ENCODE data around the gene GDF7.

Gene GDF7

DNA sequence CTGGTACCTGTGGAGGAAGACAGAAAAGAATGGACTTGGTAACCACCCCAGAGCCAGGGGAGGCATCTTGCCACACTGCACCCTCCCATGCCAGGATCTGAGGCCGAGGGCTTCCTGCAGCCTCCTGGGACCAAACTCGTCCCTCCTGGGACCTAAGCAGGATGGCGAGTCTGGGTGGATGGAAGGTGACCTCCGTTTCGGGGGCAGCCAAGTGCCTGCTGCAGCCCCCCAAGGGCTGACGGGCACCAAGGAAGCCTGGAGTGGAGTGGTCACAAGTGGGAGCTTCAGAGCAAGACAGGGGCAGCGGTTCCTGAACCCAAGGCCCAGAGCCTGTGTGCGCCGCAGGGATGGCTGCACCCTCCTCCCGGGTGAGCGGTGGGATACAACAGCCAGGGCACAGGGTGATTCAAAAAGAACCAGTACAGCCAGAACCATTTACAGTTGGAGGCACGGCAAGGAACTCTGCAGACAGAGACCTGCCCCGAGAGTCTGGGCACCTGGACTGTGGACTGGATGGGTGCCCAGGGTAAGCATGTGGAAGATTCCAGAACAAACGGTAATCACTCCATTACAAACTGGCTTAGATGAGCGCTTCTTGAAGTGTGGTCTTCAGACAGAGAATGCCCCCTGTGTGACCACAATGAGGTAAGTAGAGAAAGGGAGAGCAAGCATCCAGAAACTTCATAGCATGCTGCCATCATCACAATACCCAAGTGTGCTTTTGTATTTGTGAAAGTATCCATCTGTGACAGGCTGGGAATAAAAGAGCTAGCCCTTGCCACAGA is 28.1 kb upstream of the GDF7 start:
- H3K27ac ChIP-seq = no peak overlapping the region
- no peak overlapping the region for H3K4me3 ChIP-seq (ENCODE audit: low read depth in 1 of 2, low read length in 1 of 2)
- TF ChIP-seq, protein P1, sequence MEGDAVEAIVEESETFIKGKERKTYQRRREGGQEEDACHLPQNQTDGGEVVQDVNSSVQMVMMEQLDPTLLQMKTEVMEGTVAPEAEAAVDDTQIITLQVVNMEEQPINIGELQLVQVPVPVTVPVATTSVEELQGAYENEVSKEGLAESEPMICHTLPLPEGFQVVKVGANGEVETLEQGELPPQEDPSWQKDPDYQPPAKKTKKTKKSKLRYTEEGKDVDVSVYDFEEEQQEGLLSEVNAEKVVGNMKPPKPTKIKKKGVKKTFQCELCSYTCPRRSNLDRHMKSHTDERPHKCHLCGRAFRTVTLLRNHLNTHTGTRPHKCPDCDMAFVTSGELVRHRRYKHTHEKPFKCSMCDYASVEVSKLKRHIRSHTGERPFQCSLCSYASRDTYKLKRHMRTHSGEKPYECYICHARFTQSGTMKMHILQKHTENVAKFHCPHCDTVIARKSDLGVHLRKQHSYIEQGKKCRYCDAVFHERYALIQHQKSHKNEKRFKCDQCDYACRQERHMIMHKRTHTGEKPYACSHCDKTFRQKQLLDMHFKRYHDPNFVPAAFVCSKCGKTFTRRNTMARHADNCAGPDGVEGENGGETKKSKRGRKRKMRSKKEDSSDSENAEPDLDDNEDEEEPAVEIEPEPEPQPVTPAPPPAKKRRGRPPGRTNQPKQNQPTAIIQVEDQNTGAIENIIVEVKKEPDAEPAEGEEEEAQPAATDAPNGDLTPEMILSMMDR (IDR thresholded peaks at IDR 0.05) = no peak
- peaks cover 100% of the 10 kb centered on the region for H3K36me3 ChIP-seq
- no peaks in the 10 kb centered on the region for H3K4me1 ChIP-seq (ENCODE audit: control insufficient read depth in 1 of 2, insufficient read depth in 1 of 2, low read depth in 1 of 2, low read length in 1 of 2)
- H3K27me3 ChIP-seq = no peaks in the 10 kb centered on the region
- H3K9me3 ChIP-seq = no peaks in the 10 kb centered on the region

DNA sequence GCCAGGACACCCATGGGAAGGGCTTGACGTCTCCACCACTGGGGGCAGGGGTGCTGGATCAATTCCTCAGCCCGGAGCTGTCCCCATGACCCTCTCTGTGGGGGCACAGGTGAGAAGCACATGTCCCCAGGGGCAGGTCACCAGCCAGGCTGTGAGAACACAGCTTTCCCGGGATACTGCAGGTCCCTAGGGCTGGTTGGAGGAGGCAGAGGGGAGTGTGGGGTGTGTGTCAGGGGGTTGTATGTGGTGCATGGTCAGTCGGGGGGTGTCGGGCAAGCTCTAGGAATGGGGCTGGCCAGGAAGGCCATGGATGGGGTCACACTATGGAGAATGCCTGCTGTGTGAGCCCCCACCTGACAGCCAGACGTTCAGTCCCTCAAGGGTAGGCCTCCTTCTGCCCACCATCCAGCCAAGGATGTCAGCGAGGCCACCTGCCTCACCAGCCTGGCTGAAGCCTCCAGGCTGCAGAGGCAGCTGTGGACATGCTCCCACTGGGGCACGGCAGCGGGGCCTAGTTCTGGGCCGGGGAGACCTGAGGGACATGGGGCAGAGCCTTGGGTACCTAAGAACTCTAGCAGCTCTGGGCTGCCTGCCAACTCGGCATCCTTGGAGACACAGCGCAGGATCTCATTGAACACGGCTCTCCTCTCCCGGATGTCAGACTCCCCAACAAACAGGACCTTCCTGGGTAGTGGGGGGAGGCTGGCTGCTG is 26.4 kb upstream of the GDF7 start:
- Histone ChIP-seq H3K36me3 (peaks cover 100% of the 10 kb centered on the region), H3K27me3 (no peaks in the 10 kb centered on the region), H3K27ac (no peak overlapping the region), H3K9me3 (no peaks in the 10 kb centered on the region), H3K4me3 (ENCODE audit: low read depth in 1 of 2, low read length in 1 of 2) (no peak overlapping the region), H3K4me1 (ENCODE audit: control insufficient read depth in 1 of 2, insufficient read depth in 1 of 2, low read depth in 1 of 2, low read length in 1 of 2) (no peaks in the 10 kb centered on the region)
- TF ChIP-seq, protein P1 (IDR thresholded peaks at IDR 0.05) = no peak

DNA sequence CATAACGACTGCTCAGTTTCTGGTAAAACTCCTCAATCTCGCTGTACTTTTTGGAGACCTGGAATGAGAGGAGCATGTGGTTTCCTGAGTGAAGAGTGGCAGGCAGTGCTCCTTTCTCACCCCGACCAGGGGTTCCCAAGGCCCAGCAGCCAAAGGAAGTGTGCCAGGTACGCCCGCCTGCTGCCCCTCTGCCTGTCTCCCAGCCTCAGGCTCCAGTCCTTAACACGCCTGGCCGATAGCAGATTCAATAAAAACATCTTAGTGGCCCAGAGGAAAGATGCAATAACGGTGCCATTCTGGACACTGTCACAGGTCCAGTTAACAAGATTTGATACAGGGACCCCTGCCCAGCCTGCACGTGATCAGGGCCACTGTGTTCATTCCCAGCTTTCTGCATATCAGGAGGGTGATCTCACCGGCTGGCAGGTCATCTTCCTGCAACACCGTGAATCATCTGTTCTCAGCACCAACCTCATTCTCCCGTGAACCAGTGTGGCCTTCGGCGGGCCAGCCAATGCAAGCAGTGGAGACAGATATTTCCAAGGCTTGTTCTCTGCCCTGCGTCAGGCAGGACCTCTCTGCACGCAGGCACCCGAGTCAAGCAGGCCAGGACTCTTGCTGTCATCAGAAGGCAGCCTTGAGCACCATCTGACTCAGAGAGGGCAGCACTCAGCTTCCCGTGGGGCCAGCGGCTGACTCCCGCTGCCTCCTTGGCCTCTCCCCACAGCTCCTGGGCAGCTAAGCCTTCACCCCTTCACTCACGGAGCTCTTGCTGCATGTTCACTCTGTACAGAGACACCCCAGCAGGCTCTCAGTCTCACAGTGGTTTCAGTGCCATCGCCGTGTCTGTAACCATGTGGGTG is 25.6 kb upstream of the GDF7 start:
- Histone ChIP-seq H3K4me1 (ENCODE audit: control insufficient read depth in 1 of 2, insufficient read depth in 1 of 2, low read depth in 1 of 2, low read length in 1 of 2) (no peaks in the 10 kb centered on the region), H3K27ac (no peak overlapping the region), H3K4me3 (ENCODE audit: low read depth in 1 of 2, low read length in 1 of 2) (no peak overlapping the region), H3K9me3 (no peaks in the 10 kb centered on the region), H3K36me3 (peaks cover 100% of the 10 kb centered on the region), H3K27me3 (no peaks in the 10 kb centered on the region)
- TF ChIP-seq, protein P1 (IDR thresholded peaks at IDR 0.05) = no peak

DNA sequence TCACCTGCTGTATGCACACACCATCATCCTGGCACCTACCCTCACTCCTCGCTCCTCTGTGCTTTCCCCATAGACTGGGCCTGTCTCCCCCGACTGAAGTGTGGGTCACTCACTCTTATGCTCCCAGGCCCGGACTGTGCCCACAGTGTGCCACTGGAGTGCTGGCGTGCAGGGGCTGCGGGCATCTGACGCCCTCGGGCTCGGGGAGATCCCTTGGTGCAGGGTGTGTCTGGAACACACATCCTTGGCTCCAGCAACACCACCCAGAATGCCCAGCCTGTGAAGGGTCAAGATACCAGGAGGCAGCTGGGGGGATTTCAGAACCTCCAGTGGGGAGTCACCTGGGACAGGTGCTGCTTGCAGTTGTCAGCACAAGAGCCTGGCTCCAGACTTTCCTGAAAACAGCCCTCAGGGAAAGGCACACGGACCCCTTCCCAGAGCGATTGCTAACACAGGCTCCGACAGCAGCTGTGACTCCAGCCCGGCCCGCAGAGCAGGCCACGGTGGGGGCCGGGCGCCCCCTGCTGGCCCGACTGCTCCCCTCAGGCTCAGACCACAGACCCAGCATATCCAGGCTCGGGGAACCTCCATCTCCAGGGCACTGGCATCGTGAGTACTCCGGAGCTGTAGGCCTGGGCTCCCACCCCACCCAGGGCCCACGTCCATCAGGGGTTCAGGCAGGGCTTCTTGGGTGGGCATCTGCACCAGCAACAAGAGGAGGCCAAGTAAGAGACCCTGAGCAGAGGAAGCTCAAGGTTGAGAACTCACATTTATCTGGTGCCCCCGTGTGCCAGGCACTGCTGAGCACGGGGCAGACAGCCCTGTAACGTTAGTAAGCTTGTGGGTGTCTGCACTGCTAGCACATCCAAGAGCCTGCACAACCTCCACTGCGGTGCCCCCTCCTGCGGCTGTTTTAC is 24.6 kb upstream of the GDF7 start:
- Histone ChIP-seq H3K4me3 (ENCODE audit: low read depth in 1 of 2, low read length in 1 of 2) (no peak overlapping the region), H3K36me3 (peaks cover 94% of the 10 kb centered on the region)
- TF ChIP-seq, protein P1 (IDR thresholded peaks at IDR 0.05) = peak; percentile 72

DNA sequence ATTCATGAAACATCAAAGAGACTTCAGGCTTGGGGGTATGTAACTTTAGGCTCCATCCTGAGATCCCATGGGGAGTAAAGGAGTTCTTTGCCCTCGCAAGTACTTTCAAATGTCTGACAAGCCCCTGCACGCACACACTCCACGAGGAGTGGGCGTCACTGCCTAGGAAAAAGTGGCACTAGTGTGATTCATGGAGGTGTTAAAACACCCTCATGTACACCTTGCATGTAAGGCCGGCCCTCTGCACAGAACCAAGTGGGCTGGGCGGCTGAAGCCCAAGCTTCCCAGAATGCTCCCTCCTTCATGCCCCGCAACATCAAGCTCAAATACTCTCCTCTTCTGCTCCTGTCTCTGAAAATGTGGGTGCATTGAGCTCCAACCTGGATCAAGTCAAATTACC is 23.9 kb upstream of the GDF7 start:
- H3K4me1 ChIP-seq (ENCODE audit: control insufficient read depth in 1 of 2, insufficient read depth in 1 of 2, low read depth in 1 of 2, low read length in 1 of 2) = no peaks in the 10 kb centered on the region
- no peak overlapping the region for H3K27ac ChIP-seq
- no peaks in the 10 kb centered on the region for H3K9me3 ChIP-seq
- H3K36me3 ChIP-seq = peaks cover 87% of the 10 kb centered on the region
- no peak overlapping the region for H3K4me3 ChIP-seq (ENCODE audit: low read depth in 1 of 2, low read length in 1 of 2)
- no peaks in the 10 kb centered on the region for H3K27me3 ChIP-seq
- TF ChIP-seq, protein P1 (IDR thresholded peaks at IDR 0.05) = no peak

More for the DNA sequence above, 24.6 kb upstream of the GDF7 start:
- Histone ChIP-seq H3K9me3 (no peaks in the 10 kb centered on the region), H3K4me1 (ENCODE audit: control insufficient read depth in 1 of 2, insufficient read depth in 1 of 2, low read depth in 1 of 2, low read length in 1 of 2) (no peaks in the 10 kb centered on the region), H3K27me3 (no peaks in the 10 kb centered on the region), H3K27ac (no peak overlapping the region)

Measured in neutrophil (primary cell).